T-helper 22 cell (primary cell): ENCODE measurements around the gene NDC1.

ENCODE experiments used
- DNase-seq: peaks from one replicate; pipeline ENCODE4 v3.0.0-alpha.2; 2020; ENCODE audit warnings: low read depth

The NDC1 gene

DNA sequence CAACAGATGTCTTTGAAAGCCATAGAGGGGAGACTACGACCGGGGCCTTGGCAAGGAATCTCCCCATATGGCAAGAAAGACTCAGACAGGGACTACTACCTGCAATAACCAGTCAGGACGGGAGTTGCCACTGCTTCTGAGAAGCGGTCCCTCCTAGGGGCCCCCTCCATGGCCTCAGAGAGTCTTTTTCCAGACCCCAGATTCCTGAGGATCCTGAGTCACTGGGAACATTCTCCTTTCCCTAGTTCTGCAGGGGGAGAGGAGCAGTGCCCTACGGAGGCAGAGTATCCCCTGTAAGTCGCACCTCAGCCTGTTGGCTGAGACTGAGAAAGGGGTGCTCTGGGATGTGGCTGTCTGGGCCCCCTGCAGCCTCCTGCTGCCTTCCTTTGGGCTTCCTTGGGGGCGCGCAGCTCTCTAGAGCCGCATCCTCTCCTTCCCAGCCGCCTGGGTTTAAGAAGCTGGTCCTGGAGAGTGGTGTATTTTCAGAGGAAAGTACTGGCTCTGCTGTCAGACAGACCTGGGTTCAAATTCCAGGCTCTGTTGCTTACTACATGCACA is 107.0 kb downstream of the NDC1 start:
- DNase-seq: no peak

DNA sequence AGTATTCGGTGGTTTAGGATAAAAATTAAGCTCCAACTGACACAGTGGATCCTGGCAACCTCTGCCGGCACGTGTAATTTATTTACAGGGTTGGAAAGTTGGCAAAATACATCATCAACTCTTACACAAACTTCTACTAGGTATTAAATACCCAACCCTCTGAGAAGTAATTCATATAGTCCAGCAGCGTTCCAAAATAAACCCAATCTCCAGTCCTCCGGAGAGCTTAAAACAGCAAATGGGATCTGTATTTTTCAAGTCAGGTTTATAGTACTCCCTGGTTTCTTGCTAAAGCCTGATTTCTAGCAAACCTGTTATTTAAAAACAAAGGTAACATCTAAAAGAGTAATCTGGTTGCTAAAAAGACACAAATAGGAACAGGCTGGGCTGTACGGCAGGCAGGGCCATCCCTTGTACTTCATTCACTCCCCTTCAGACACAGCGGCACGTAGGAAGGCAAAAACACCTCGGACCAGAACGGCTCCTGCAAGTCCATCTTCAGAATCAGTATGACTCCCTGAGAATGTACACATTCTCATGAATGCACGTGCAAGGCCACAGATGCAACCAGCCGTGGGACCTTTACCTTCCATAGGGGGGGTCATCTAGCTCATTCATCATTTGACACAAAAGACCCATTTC is 107.8 kb downstream of the NDC1 start:
- DNase-seq: no peak

DNA sequence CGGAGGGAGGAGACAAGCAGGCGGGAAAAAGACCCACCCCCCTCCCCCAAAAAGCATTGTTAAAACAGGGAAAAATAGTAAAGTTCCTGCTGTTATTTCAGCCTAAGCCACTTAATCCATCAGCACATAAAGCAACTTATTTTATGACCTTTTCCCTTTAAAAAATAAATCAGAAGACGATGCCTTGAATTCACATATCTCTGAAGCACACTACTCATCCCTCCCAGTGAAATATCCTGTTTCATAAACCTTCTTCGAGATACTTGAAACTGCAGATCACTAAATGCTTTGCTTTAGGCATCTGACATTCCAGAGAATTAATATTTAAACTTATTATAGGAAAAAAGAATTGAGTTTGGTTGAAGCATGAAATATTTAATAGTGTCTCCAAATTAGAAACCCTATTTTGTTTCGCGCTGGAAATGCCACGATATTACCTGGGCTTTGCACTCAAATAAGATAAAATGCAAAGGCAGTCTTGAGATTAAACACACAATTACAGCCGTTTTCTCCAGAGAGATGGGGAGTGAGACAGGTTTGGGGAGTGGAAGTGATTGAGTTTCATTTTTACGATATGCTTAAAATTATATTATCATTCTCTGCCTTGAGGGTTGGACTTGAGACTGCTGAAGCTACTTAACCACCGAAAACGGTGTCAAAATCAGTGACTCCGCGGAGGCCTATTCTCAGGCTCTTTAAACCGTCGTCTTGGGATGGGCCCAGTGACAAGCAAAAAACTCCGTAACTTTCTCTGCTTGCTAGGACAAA is 108.5 kb downstream of the NDC1 start:
- DNase-seq: no peak

DNA sequence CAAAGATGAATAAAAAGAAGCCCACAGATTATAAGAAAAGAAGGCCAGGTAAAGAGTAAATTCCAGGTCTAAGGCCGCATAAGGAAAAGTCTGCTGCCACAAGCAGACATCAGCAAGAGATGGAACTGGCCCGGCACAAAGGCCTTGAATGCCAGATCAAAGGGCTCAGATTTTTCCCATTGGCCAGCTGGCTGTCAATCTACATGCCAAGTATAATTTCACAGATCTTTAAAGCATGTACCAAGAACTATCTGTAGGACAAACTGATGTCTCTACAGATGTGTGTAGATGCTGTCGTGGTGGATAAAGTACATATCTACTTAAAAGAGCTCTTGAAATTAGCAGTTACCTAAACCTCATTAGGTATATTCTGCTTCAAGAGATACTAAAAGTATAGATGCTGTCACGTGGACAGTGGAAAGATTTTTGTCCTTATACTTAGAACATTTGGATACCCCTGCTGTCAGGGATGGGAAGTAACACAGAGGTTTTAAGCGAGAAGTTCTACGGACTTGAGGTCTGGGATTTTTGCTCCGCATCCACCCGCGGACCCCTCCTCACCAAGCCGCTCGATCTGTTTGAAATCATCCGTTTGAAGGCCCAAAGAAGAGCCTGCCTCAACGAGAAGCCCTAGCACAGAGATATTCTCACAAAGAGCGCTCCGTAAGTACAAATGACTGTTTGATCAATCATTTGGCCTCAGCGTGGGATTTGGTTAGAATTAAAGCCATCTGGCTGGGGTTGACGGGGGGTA is 109.2 kb downstream of the NDC1 start:
- DNase-seq: no peak

DNA sequence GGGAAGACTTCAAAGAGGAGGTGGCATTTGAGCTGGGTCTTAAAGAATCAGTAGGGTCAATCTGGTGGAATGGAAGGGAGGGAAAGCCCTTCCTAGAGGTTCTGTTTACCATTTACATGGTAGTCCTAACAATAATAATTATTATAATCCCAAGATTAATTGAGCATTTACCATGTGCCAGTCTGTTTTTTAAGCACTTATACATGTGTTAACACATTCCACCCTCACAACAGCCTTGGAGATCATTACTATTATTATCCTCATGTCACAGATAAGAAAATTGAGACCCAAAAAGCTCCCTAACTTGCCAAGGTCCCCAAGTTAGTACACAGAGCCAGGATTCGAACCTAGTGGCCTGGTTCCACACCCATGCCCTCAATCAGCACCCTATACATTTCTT is 109.9 kb downstream of the NDC1 start:
- no peak for DNase-seq

DNA sequence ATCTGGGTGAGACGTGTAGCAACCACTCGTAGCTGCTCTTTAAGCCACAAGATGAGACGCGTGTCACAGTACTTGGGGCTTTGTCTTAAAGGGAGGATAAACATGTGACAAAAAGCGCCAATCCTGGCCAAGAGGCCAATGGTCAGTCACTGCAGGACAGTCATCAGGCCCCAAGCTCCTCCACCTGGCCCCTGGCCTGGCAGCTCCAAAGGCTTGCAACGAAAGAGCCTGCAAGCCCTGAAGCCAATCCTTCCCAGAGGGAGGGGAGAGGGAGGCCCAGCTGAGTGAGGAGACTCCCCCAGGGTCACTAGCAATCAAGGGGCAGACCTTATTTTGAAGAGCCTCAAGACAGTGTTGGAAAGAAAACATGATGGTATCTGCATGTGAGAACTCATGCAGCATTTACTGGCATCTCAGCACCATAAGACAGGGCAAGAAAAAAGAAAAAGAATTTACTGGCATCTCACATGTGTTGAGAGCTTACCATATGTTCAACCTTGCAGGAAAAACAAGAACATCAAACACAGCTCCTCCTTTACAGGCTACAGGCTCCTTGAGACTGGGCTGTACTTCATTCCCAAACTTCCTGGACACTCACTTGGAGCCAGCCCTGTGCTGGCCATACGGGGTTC is 110.5 kb downstream of the NDC1 start:
- no peak for DNase-seq

DNA sequence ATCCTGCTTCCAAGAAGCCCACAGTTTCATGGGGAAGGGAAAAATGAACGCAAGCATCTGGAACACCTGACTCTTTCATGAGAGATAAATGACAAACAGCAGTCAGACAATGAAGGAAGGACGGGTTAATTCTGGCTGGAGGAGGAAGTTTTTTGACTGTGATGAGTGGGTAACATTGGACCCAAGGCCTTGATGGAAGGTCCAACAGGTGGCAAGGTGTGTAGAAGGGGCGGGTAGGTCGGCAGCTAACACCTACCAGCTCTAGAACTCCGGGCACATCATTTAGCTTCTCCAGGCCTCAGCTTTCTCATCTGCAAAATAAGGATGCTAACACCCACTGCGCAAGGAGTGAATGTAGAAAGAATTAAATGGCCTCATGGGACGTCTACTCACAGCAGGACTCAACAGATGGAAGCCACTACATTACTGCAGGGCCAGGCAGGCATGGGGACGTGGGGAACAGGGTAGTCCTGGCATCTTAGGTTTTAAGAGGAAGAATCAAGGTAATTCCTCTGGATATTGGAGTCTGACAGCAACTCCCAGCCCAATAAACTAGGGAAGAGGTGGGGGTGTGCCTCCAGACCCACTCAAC is 112.0 kb downstream of the NDC1 start:
- DNase-seq: no peak

DNA sequence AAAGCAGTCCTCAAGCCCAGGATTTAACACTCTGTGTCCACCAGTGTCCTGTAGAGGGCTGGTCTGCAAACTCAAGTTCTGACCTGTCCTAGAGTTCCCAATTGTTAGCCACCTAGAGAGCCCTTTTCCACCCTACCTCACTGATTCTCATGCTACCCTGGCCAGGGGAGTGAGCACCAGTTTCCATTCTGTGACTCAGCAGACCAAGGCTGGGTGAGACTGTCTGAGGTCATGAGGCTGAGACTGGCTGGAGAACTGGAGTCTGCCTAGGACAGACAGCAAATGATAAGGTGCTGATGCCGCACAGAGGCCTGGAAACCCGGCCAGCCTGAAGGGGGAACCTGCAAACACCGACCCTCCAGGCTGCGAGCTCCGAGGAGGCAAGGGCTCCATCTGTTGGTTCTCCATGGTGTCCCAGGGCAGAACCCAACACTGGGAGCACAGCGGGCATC is 112.8 kb downstream of the NDC1 start:
- no peak for DNase-seq

DNA sequence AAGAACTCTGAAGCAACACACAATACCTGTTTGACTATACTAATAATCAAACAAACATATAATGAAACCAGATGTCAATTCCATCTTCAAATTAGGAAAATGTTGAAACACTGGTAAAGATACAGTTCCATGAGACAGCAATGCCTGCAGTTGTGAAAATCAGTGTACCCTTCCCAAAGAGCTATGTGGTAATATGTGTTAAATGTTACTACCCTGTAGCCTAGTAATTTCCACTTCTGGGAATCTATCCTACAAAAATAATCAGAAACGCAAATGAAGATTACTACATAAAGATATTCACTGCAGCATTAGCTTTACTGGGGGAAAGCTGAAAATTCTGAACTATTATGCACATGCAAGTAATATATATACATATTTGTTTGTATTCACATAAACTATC is 116.1 kb downstream of the NDC1 start:
- DNase-seq: no peak

DNA sequence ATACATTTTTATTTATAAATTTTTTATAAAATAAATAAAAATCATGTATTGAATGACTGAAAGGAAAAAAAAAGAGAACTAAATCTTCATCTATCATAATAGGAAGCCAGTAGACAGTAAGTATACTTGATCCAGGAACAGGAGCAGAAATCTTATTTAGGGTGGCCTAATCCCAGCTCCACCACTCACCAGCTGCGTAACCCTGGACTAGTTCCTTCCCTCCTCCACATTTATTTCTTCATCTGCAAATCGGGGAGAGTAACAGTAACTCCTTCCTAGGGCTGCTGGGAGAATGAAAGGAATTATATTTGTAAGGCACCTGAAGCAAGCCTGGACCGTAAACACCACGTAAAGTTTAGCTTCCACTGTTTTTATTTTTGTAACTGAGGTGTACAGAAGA is 117.0 kb downstream of the NDC1 start:
- no peak for DNase-seq

DNA sequence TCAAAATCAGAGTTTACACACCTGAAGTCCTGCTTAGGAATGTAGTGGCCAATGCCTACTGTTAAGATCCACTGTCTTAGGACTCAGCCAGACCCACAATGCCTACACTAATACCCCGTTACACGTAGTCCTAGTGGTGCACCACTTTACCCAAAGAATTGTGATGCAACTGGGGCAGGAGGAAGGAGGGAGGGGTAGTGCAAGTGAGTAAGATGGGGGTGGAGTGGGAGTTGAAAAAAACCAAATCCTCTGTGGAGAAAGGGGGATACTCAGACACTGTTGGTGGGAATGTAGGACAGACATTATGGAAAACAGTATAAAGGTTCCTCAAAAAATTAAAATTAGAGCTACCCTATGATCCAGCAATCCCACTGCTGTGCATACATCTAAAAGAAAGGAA is 118.6 kb downstream of the NDC1 start:
- no peak for DNase-seq

DNA sequence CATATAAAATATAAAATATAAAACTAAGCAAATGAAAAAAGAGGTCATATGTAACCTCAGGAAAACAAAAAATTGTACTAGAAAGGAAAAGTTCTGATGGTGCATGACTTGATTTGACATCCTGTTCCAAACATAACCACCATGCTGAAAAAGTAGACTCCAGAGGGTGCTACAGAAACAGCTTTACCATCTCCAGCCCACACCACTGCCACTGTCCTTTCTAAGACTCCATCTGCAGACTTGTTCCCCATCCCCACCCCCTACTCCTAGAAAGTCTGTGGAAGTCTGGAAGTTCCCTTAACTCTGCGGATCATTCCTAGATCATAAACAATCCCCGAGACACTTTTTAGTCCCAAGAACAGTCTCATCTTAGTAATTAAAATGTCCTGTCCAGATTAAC is 119.7 kb downstream of the NDC1 start:
- no peak for DNase-seq

DNA sequence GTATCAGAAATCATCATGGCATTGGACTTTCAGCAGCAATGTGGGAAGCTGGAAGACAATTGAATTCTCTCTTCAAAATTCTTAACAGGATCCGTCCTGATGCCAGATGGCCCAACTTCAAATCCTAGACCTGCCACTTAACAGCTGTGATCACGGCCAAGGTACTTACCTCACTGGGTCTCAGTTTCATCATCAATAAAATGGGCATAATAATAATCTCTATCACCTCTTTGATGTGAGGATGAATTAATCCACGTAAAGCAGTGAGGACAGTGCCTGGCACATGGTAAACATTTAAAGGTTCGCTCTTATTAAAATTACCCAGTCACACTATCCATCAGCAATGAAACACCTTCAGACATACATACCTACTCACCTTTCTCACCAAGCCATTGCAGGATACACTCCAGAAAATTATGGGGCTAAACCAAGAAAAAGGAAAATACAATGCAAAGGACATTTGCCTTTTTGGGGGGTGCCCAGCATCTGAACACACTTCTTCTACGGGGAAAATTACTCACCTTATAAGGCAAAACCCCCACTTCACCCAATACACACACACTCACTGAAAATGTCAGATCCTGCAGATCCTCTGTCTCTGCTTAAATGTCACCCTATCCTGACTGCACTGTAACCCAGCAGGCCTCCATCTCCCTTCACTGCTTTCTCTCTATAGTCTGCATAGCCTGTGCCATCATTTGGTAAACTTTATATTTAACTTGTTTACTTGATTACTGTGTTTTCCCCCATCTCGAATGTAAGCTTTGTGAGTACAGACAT is 120.9 kb downstream of the NDC1 start:
- DNase-seq: no peak

DNA sequence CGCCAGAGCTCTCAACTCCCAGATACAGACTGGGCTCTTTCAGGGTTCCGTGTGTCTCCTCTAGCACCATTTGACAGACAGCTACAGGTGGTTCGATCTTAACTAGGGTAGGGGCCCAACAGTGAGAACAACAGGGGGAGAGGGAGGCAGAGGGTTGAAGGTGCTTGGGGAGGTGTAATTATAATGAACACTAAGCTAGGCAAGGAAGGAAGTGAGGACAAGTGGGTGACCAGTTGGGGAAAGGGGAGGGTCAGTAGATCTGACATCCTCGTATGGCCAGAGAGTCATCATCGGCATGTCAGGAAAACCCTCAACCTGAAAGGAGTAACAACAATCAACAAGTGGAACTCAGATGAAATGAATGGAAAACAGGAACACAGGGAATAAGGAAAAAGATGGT is 121.9 kb downstream of the NDC1 start:
- DNase-seq: no peak

DNA sequence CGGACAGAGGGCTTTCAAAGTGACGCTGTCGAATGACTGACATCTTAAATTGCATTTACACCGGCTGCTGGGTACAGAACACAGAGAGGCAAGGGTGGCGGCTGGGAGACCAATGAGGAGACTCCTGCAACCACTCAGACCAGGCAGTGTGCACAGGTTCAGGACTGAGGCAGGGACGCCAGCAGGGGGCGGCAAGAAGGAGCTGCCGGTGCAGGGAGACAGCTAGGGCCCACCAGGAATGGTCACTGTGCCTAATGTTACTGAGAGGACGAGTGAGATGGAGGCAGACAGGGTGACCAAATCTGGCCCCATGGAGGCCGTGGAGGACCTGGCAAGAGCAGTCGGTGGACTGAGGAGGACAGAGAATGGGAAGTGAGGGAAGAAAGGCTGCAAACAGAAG is 122.6 kb downstream of the NDC1 start:
- DNase-seq: no peak
